Endothelial cell of umbilical vein (primary cell): ENCODE results near the gene RBM4B. TPM values are rescaled to one million over a fixed set of nuclear protein-coding genes. Genes with fewer than 3 reads are reported as not detected.

Experiments
- BruUV-seq: library from RNA; stranded (reverse); fragments of 400-500 nt; replicated peaks from 2 replicates; lab custom pipeline; 2021; lab: Mats Ljungman, UMichigan
- CTCF ChIA-PET: fragments of 300-600, 350-600 bp; sonication (Branson Sonifier 250); formaldehyde crosslinking; loops from one replicate; lab custom pipeline; 2021; ENCODE audit warnings: antibody characterized with exemption, inconsistent platforms; lab: Charles Lee
- POLR2A ChIA-PET: fragments of 300-600, 350-600 bp; sonication (Branson Sonifier 250); formaldehyde crosslinking; loops from one replicate; lab custom pipeline; 2021; ENCODE audit warnings: antibody characterized with exemption, inconsistent platforms; lab: Charles Lee
- DNase-seq: peaks from one replicate; pipeline ENCODE4 v3.0.0-alpha.2; 2011; ENCODE audit warnings: low read depth, low spot score
- FAIRE-seq: peaks from 2 replicates; lab custom pipeline; 2011; peaks lifted over from hg19 to GRCh38; lab: Jason Lieb, UNC
- H2AFZ ChIP-seq: 2 replicates; pipeline ENCODE4 v1.6.0; 2012; ENCODE audit warnings: low read depth, low read length, control low read depth, inconsistent platforms
- H3K27ac ChIP-seq: 2 replicates; pipeline ENCODE4 v1.5.1; 2011; ENCODE audit warnings: low read depth, mild to moderate bottlenecking, control low read depth, low read length, moderate library complexity; ENCODE audit not compliant: insufficient read depth
- H3K27me3 ChIP-seq, 2 experiments: 2 replicates each; pipeline versions ENCODE4 v1.6.0 to v1.6.1; 2011; ENCODE audit warnings: low read length in 2 of 2, mixed read lengths in 1 of 2; ENCODE audit not compliant: control insufficient read depth in 2 of 2, insufficient read depth in 2 of 2
- H3K36me3 ChIP-seq, 2 experiments: 2 replicates in 1 of 2; 3 replicates in 1 of 2; pipeline ENCODE4 v1.5.1; 2011; ENCODE audit warnings: low read length in 2 of 2, mild to moderate bottlenecking in 1 of 2, moderate library complexity in 1 of 2; ENCODE audit not compliant: control insufficient read depth in 2 of 2, insufficient read depth in 2 of 2; ENCODE audit errors: extremely low read depth in 1 of 2
- H3K4me1 ChIP-seq: 3 replicates; pipeline ENCODE4 v1.5.1; 2011; ENCODE audit warnings: mild to moderate bottlenecking, low read length; ENCODE audit not compliant: control insufficient read depth, insufficient read depth; ENCODE audit errors: extremely low read depth
- H3K4me2 ChIP-seq: 2 replicates; pipeline ENCODE4 v1.6.1; 2011; ENCODE audit warnings: low read length, control low read depth, mixed read lengths; ENCODE audit not compliant: insufficient read depth
- H3K4me3 ChIP-seq, 3 experiments: fragments of 200-600 bp in 1 of 3; sonication (generic), shearing (Covaris generic) in 1 of 3; replicated peaks in 1 of 3; 2 replicates each; pipeline ENCODE4 v1.5.1; 2011 to 2016; ENCODE audit warnings: control low read depth in 3 of 3, low read length in 3 of 3, mild to moderate bottlenecking in 2 of 3, inconsistent platforms in 1 of 3, low read depth in 1 of 3, moderate library complexity in 1 of 3; ENCODE audit not compliant: insufficient read depth in 1 of 3
- H3K79me2 ChIP-seq: 2 replicates; pipeline ENCODE4 v1.6.0; 2012; ENCODE audit warnings: low read length, inconsistent platforms; ENCODE audit not compliant: control insufficient read depth, insufficient read depth
- H3K9ac ChIP-seq: replicated peaks from 2 replicates; pipeline ENCODE3; 2011; ENCODE audit warnings: low read length, control low read depth; ENCODE audit not compliant: insufficient read depth; ENCODE audit errors: extremely low read depth
- H3K9me1 ChIP-seq: replicated peaks from 3 replicates; pipeline ENCODE4 v1.6.0; 2011; ENCODE audit warnings: mild to moderate bottlenecking, low read length; ENCODE audit not compliant: control insufficient read depth, insufficient read depth; ENCODE audit errors: extremely low read depth
- H3K9me3 ChIP-seq: replicated peaks from 2 replicates; pipeline ENCODE4 v1.5.1; 2012; ENCODE audit warnings: low read length, inconsistent platforms; ENCODE audit not compliant: control insufficient read depth, insufficient read depth
- H4K20me1 ChIP-seq: replicated peaks from 2 replicates; pipeline ENCODE3; 2011; ENCODE audit warnings: mild to moderate bottlenecking, low read length; ENCODE audit not compliant: control insufficient read depth, insufficient read depth; ENCODE audit errors: extremely low read depth
- CTCF ChIP-seq, 2 donors: IDR thresholded peaks; 1 replicate in 1 of 2; 2 replicates in 1 of 2; pipeline ENCODE4 v1.5.1; 2011; ENCODE audit warnings: low read length in 2 of 2, mild to moderate bottlenecking in 2 of 2, moderate library complexity in 2 of 2, control low read depth in 1 of 2, inconsistent platforms in 1 of 2, low read depth in 1 of 2; ENCODE audit not compliant: insufficient read depth in 1 of 2; ENCODE audit errors: extremely low read depth in 1 of 2
- EZH2 ChIP-seq: IDR thresholded peaks from 2 replicates; pipeline ENCODE4 v1.6.1; 2012; ENCODE audit warnings: borderline replicate concordance, low read depth, mild to moderate bottlenecking, moderate library complexity, low read length, inconsistent platforms; ENCODE audit not compliant: severe bottlenecking
- FOS ChIP-seq: IDR thresholded peaks from 2 replicates; pipeline ENCODE4 v1.6.1; 2011; ENCODE audit warnings: mild to moderate bottlenecking, low read length, moderate library complexity, borderline replicate concordance; ENCODE audit not compliant: insufficient read depth
- GATA2 ChIP-seq: IDR thresholded peaks from 2 replicates; pipeline ENCODE4 v1.7.0; 2011; ENCODE audit warnings: low read depth, mild to moderate bottlenecking, moderate library complexity, mixed read lengths, low read length; ENCODE audit not compliant: insufficient read length, insufficient read depth
- JUN ChIP-seq: IDR thresholded peaks from 2 replicates; pipeline ENCODE4 v1.6.1; 2011; ENCODE audit warnings: borderline replicate concordance, low read depth; ENCODE audit not compliant: insufficient read length, insufficient read depth
- MAX ChIP-seq: IDR thresholded peaks from 2 replicates; pipeline ENCODE4 v1.6.1; 2011; ENCODE audit not compliant: insufficient read depth, insufficient read length
- MYC ChIP-seq: IDR thresholded peaks from one replicate; pipeline ENCODE4 v1.6.1; 2011; ENCODE audit warnings: mild to moderate bottlenecking, low read depth, low read length
- POLR2A ChIP-seq: IDR thresholded peaks from 2 replicates; pipeline ENCODE4 v1.6.1; 2012; ENCODE audit warnings: low read depth, mild to moderate bottlenecking, control low read depth, low read length
- POLR2AphosphoS5 ChIP-seq: IDR thresholded peaks from 2 replicates; pipeline ENCODE4 v1.6.1; 2012; ENCODE audit warnings: low read depth, mild to moderate bottlenecking, control low read depth, low read length, moderate library complexity; ENCODE audit not compliant: insufficient read depth
- dilution Hi-C: fragments of 300-500 bp; cut with MboI; formaldehyde crosslinking; loops from one replicate; pipeline ENCODE4 v1.15.0; 2019; ENCODE audit warnings: low sequenced_read_pairs; ENCODE audit not compliant: extremely low pct_ligation_motif_present
- intact Hi-C: fragments of 100-400 bp; cut with micrococcal nuclease; formaldehyde crosslinking; loops from one replicate; pipeline ENCODE4 v1.10.0; 2022
- polyA plus RNA-seq, 4 experiments: library from polyadenylated mRNA; depleted of rRNA in 3 of 4; stranded (reverse) in 3 of 4; unstranded in 1 of 4; fragments of >200 nt; gene quantifications; 2 replicates each; pipeline versions ENCODE4 v1.2.1 to v1.2.3, GENCODE V29; 2011 to 2012; ENCODE audit warnings: missing spikeins in 1 of 4
- total RNA-seq: library from RNA; stranded (reverse); gene quantifications from 2 replicates; pipeline ENCODE4 v1.2.3, GENCODE V29; 2021

Gene RBM4B
- total and polyA plus RNA-seq, 2 donors (not counting 3 experiments of a cell fraction or from before 2014, with no cell fraction given), result 22.2 to 31.2 TPM

- no TSS peak for BruUV-seq
- H3K27me3 ChIP-seq, result no peaks in the 10 kb centered on the region
- no peak overlapping the region for H3K4me2 ChIP-seq
- dilution Hi-C loops (no loop called here), intact Hi-C loops (no loop called here)
- H3K9me1 ChIP-seq, result no peaks in the 10 kb centered on the region
- no peaks in the 10 kb centered on the region for H3K4me1 ChIP-seq
- no peak overlapping the region for H3K4me3 ChIP-seq
- no peak for TF ChIP-seq POLR2A
- no peak for TF ChIP-seq FOS
- no peak for TF ChIP-seq POLR2AphosphoS5
- TF ChIP-seq JUN, result no peak
- TF ChIP-seq CTCF (IDR thresholded peaks at IDR 0.05; ENCODE audit: extremely low read depth in 1 of 2, insufficient read depth in 1 of 2, low read depth in 1 of 2, low read length in 2 of 2), result no peak
- no peak for TF ChIP-seq EZH2
- TF ChIP-seq GATA2, result no peak
- no peak for TF ChIP-seq MAX
- TF ChIP-seq MYC, result no peak
- H4K20me1 ChIP-seq, result no peaks in the 10 kb centered on the region
- no peak overlapping the region for H2AFZ ChIP-seq
- H3K27ac ChIP-seq, result no peak overlapping the region
- no peaks in the 10 kb centered on the region for H3K9me3 ChIP-seq
- DNase-seq, result no peak
- FAIRE-seq, result no peak
- H3K36me3 ChIP-seq, result no peaks in the 10 kb centered on the region
- no peaks in the 10 kb centered on the region for H3K79me2 ChIP-seq
- no peak overlapping the region for H3K9ac ChIP-seq
- ChIA-PET CTCF (interaction anchor here (0.9 to 2.6 kb wide), 6 partner anchors 123 to 279 kb away, joined by 3 to 30 read pairs (median 4); partner anchors contain the start of gene C11orf86), POLR2A (no interaction called here)
These were observed 18.5 kb upstream of the RBM4B start for GRCh38 chr11:66696146-66696545.
